ENCODE data around the gene CMSS1.
A peak's percentile ranks its signal among the peaks of the same experiment; 100 is the strongest.

CMSS1 gene

DNA sequence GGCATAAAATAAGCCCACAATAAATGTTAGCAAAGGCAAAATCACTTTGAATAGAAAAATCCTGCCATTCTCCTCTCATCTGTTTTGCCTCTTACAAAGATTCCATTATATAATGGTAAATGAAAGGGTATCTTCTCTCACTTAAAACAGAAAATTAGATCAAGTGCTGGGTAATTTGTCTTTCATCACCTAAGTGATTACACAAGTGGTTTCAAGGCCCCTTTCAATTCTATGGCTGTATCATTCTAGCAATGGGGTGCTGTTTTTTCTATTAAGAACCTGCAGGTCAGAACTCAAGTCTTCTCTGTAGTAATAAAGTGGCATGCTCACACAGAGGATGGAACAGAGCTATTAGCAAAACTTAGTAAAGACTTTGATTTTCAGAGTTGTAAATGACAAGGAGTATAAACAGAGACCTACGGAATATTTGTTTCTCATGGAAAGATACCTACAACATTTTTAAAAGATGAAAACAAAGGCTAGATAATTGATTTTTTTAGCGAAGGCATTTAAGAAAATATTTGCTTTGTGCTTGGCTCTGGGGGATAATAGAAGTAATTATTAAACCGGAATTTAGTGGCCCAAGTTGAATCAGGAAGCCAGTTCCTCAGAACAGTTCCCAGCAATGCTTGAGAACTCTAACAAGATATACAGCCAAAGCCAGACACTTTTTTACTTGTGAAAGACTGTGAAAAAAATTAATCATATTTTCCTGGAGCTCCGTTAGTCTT lies 137.4 kb downstream of the CMSS1 start:
- no peak overlapping the region for H3K4me3 ChIP-seq (ENCODE audit: control insufficient read depth, low read depth, low read length)
- TF ChIP-seq, protein P1, sequence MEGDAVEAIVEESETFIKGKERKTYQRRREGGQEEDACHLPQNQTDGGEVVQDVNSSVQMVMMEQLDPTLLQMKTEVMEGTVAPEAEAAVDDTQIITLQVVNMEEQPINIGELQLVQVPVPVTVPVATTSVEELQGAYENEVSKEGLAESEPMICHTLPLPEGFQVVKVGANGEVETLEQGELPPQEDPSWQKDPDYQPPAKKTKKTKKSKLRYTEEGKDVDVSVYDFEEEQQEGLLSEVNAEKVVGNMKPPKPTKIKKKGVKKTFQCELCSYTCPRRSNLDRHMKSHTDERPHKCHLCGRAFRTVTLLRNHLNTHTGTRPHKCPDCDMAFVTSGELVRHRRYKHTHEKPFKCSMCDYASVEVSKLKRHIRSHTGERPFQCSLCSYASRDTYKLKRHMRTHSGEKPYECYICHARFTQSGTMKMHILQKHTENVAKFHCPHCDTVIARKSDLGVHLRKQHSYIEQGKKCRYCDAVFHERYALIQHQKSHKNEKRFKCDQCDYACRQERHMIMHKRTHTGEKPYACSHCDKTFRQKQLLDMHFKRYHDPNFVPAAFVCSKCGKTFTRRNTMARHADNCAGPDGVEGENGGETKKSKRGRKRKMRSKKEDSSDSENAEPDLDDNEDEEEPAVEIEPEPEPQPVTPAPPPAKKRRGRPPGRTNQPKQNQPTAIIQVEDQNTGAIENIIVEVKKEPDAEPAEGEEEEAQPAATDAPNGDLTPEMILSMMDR (conservative IDR thresholded peaks at IDR 0.05; ENCODE audit: control insufficient read depth, insufficient read depth, low read depth, low read length): no peak
- no peak for DNase-seq (ENCODE audit: low read depth)

DNA sequence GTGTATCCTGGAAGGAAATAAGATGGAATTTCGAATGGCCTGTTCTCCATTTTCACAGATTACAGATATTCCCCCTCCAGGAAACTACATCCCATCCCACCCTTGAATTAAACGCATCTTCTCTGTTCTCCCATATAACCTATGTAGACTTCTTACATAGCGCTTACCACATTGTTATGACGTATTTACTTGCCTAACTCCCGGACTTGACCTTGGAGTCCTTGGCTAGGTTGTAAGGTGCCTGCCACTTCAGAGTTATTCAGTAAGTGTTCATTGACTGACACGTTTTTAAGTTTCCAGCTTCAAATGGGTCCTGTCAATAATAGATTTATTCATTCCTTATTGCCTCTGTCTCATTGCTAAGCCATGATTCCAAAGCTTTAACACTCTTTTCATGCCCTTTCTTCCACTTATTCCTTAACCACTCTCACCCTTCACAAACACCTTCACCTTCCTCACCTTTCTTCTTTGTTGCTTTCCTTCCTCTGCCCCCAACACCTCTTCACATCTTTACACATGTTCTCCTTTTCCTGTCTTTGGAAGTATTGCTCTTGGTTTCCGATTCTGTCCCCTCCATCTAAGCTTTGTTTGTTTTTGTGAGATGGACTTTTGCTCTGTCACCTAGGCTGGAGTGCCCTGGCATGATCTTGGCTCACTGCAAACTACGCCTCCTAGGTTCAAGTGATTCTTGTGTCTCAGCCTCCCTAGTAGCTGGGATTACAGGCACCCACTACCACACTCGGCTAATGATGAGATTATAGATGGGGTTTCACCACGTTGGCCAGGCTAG lies 138.3 kb downstream of the CMSS1 start:
- TF ChIP-seq, protein P1 (conservative IDR thresholded peaks at IDR 0.05; ENCODE audit: control insufficient read depth, insufficient read depth, low read depth, low read length): no peak
- DNase-seq (ENCODE audit: low read depth): no peak
- H3K4me3 ChIP-seq (ENCODE audit: control insufficient read depth, low read depth, low read length): no peak overlapping the region

DNA sequence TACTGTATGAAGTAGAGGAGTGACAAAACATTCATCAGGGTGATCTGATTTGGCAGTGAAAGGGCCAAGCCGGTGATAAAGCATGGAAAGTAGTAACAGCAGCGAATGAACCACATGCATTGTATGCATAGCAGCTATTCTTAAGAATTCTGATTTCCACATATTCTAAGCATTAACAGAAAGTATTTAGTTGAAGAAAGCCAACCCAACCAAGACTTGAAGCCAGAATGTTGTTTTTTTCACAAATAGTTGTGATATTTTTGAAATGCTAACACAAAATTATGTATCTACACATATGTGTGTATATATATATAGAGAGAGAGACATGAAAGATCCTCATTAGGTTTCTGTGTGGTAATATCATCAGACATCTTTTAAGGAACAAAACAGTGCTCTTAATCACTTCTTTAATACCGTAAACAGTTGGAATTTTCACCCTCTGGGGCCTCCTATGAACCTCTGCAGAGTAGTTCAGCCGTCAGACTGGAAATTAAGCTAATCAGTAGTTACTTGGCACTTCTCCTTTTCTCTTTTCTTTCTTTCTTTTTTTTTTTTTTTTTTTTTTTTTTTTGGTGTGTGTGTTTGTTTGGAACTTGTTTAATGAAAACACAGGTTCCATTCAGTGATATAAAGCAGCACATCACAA lies 139.6 kb downstream of the CMSS1 start:
- DNase-seq (ENCODE audit: low read depth): no peak
- H3K4me3 ChIP-seq (ENCODE audit: control insufficient read depth, low read depth, low read length): no peak overlapping the region
- TF ChIP-seq, protein P1 (conservative IDR thresholded peaks at IDR 0.05; ENCODE audit: control insufficient read depth, insufficient read depth, low read depth, low read length): no peak

DNA sequence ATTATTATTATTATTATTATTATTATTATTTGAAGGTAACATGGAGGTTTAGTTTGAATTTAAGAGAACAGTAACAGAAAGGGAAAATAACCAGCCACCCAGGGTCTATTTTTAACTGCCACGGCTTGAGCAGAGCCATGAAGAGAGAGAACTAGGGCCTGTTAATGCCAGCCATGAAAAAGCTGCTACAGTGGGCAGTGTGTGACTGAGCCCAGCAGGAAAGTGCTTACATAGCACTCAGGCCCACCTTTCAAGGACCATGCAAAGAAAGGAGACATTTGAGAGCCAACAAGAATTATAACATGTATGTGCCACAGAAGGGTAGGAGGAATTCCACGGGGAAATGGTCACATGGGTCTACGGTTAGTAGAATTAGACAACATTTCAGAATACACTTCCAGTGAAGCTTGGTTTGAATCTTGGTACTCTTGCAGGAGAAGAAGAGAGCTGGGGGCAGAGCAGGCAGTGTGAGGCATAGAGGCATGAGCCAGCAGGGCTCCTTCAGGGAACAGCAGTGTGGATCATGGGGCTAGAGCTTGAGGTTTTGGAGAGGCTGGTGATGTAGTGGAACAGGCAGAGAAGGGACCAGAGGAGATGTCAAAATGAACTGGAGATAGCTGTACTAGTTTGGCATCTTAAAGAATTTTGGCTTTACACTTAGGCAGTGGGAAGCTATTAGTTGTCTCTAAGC lies 140.7 kb downstream of the CMSS1 start:
- TF ChIP-seq, protein P1 (conservative IDR thresholded peaks at IDR 0.05; ENCODE audit: control insufficient read depth, insufficient read depth, low read depth, low read length): no peak
- DNase-seq (ENCODE audit: low read depth): no peak

DNA sequence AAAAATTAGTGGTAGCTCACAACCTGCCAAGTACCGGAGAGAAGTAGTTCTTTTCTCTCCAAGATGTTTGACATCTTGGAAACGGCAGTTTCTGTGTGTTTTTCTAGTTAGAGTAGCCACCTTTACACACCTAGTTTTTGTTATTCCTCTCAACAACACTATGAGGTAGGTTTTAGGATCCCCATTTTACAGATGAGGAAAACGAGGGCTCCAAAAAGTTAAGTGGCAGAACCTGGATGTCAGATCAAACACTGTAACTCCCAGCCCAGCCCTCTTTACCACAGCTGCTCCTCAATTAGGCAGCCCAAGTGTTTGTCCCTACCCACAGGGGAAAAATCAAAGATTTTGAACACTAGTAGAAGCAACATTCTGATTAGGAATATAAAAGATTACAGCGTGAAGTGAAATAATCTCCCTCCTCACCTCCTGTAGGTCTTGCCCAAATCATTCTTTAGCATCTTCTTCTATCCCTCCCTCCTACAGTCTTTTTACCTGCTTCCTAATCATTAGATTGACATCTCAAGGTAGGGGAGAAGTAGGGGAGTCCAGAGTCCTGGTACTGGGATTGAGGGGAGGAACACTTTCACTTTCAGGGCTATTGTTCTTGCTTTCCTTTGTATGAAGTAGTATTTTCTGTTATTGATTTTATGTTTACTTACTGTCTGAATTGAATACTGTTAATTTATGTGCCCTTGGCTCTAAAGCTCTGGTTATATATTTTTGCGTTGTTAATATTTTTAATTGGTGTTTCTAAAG lies 142.6 kb downstream of the CMSS1 start:
- TF ChIP-seq, protein P1 (conservative IDR thresholded peaks at IDR 0.05; ENCODE audit: control insufficient read depth, insufficient read depth, low read depth, low read length): no peak
- DNase-seq (ENCODE audit: low read depth): no peak
- H3K4me3 ChIP-seq (ENCODE audit: control insufficient read depth, low read depth, low read length): no peak overlapping the region

More for the DNA sequence above, 140.7 kb downstream of the CMSS1 start:
- H3K4me3 ChIP-seq (ENCODE audit: control insufficient read depth, low read depth, low read length): no peak overlapping the region

DNA sequence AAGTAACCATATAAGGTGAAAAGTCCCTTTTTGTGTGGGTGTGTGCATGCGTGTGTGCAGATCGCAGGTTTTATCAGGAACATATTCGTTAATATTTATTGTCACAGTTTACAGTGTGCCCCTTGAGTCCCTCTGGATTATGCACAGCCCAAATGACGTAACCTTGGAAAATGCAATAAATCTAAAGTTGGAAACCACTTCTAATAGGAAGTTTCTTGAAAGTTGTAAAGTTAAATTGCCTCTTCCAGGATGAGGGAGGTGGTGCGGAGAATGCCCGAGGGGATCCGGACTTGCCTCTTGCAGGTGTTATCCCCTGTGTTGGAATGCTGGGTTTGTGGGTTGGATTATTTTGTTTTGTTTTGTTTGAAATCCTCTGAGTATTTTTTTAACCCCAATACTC lies 143.3 kb downstream of the CMSS1 start:
- H3K4me3 ChIP-seq (ENCODE audit: control insufficient read depth, low read depth, low read length): no peak overlapping the region
- TF ChIP-seq, protein P1 (conservative IDR thresholded peaks at IDR 0.05; ENCODE audit: control insufficient read depth, insufficient read depth, low read depth, low read length): no peak

More for the DNA sequence above, 143.3 kb downstream of the CMSS1 start:
- DNase-seq (ENCODE audit: low read depth): peak; percentile 37
